GM15510 (cell line): ENCODE results near the gene TTC21B.

Source experiments
- POLR2A ChIP-seq: IDR thresholded peaks from 3 replicates; pipeline ENCODE4 v1.6.1; 2011; ENCODE audit warnings: borderline replicate concordance; ENCODE audit not compliant: insufficient read length; ENCODE audit errors: extremely low read depth

Gene TTC21B

GRCh38 chr2:165876712-165877111 lies 76.9 kb downstream of the TTC21B start:
- TF ChIP-seq POLR2A, result no peak

- no peak for TF ChIP-seq POLR2A
Observed at GRCh38 chr2:165876269-165876668, 77.3 kb downstream of the TTC21B start.

GRCh38 chr2:165874445-165875039 lies 79.0 kb downstream of the TTC21B start:
- no peak for TF ChIP-seq POLR2A

GRCh38 chr2:165872101-165872791 lies 81.3 kb downstream of the TTC21B start:
- TF ChIP-seq POLR2A, result no peak

- no peak for TF ChIP-seq POLR2A
Observed at GRCh38 chr2:165871025-165871424, 82.6 kb downstream of the TTC21B start.

GRCh38 chr2:165870346-165870745 lies 83.2 kb downstream of the TTC21B start:
- no peak for TF ChIP-seq POLR2A

- TF ChIP-seq POLR2A, result no peak
Observed at GRCh38 chr2:165868211-165868610, 85.4 kb downstream of the TTC21B start.

GRCh38 chr2:165864296-165864695 lies 89.3 kb downstream of the TTC21B start:
- no peak for TF ChIP-seq POLR2A

GRCh38 chr2:165863810-165864261 lies 89.7 kb downstream of the TTC21B start:
- no peak for TF ChIP-seq POLR2A

- TF ChIP-seq POLR2A, result no peak
Observed at GRCh38 chr2:165857876-165858275, 95.7 kb downstream of the TTC21B start.

GRCh38 chr2:165852394-165852793 lies 101.2 kb downstream of the TTC21B start:
- no peak for TF ChIP-seq POLR2A

- no peak for TF ChIP-seq POLR2A
Observed at GRCh38 chr2:165847001-165847400, 106.6 kb downstream of the TTC21B start.

GRCh38 chr2:165846056-165846455 lies 107.5 kb downstream of the TTC21B start:
- TF ChIP-seq POLR2A, result no peak

GRCh38 chr2:165844216-165844615 lies 109.4 kb downstream of the TTC21B start:
- no peak for TF ChIP-seq POLR2A

- no peak for TF ChIP-seq POLR2A
Observed at GRCh38 chr2:165843351-165843750, 110.2 kb downstream of the TTC21B start.

- TF ChIP-seq POLR2A, result no peak
Observed at GRCh38 chr2:165840333-165840958, 113.1 kb downstream of the TTC21B start.
